Measurements from ENCODE around the gene RTF1.

GRCh38 chr15:41416742-41417417 is at the start of gene RTF1:
- TF ChIP-seq CTCF (IDR thresholded peaks at IDR 0.05) (no peak), POLR2A (IDR thresholded peaks at IDR 0.05) (peak in 3 of 4 donors; percentile 73 to 89 (median 87))

Measured in upper lobe of left lung (tissue), 4 donors.